GM21825 (cell line): ENCODE measurements around the gene KAZN.

Source experiments
- ATAC-seq: cut with Tn5 transposase; IDR thresholded peaks from one replicate; pipeline ENCODE4 v1.9.1; 2021; ENCODE audit warnings: mild to moderate bottlenecking, moderate library complexity; ENCODE audit not compliant: unreplicated experiment

The KAZN gene

DNA sequence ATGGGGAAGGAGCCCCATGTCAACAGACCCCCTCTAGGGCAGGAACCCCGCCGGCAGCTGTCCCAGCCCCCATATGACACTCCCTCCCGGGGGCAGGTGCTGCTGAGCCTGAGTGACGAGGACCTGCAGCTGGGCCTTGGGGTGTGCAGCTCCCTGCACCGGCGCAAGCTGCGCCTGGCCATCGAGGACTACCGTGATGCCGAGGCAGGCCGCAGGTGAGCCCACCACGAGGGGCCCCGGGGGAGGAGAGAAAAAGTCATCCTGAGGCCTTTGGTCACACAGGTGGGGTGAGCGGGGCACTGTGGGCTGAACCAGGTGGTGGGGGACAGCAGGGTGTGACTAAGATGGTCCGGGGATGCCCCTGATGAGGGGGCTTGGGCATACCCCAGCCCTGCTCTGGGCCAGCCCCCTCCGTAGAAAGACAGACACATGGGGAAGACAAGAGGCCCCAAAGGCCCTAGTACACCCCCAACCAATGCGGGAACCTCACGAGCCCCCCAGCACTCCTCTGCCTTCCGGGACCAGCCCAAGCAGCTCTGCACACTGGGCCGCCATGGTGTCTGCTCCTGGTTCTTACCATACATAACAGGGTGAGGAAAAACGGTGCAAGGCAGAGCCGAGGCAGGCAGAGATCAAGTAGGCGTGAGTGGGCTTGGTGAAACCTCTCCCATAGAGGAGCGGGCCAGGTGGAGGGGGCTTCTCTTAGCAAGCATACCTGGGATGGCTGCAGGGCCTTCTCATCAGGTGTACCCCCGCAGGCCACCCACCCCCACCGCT is 496.4 kb downstream of the KAZN start:
- ATAC-seq = no peak

GRCh38 chr1:15095496-15095875 is 497.0 kb downstream of the KAZN start:
- ATAC-seq = no peak

DNA sequence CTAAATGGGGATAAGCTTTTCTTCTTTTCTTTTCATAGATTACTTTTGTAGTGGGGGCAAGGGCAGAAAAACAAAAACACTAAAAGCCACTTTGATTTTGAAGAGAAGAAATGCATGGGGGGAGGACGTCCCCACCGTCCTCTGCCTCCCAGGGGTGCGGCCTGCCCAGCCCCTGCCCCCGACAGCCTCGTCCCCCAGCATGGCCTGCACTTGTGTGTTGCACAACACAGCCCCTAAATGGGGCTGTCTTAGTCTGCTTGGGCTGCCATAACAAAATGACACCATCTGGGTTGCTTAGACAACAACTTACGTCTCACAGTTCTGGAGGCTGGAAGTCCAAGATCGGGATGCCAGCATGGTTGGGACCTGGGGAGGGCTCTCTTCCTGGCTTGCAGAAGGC is 497.8 kb downstream of the KAZN start:
- no peak for ATAC-seq

GRCh38 chr1:15098176-15099125 is 500.0 kb downstream of the KAZN start:
- ATAC-seq = no peak

DNA sequence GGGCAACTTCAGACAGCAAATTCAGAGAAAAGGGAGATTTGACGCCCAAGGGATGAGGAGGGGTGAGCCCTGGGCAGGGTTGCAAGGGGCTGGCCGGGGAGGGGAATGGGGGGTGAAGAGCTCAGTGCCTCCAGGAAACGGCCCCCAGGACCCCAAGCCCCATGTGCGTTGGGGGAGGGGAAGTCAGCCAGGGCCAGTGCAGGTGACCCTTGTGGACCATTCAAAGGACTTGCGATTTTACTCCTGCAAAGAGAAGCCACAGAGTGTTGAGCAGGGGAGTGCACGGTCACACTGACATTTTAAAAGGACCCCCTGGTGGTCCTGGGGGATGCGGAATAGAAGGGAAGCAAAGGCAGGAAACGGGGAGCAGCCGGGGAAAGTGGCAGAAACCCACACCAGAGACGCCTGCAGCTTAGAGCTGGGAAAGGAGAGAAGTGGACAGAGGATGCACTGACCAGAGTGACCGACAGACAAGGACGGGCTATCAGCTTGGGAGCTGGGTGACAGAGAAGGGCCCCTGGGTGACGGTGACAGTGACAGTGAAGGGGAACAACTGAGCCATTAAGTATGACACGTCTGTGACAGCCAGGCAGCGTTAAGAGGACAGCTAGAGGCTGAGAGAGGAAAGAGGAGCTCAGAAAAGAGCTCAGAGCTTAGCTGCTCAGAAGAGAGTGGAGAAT is 501.1 kb downstream of the KAZN start:
- ATAC-seq = no peak

GRCh38 chr1:15100121-15100879 is 501.8 kb downstream of the KAZN start:
- ATAC-seq = no peak

- no peak for ATAC-seq
These were observed 502.6 kb downstream of the KAZN start for GRCh38 chr1:15100880-15101760.

- ATAC-seq = no peak
These were observed 503.3 kb downstream of the KAZN start for GRCh38 chr1:15101801-15102200.

GRCh38 chr1:15102646-15103045 is 504.2 kb downstream of the KAZN start:
- no peak for ATAC-seq

DNA sequence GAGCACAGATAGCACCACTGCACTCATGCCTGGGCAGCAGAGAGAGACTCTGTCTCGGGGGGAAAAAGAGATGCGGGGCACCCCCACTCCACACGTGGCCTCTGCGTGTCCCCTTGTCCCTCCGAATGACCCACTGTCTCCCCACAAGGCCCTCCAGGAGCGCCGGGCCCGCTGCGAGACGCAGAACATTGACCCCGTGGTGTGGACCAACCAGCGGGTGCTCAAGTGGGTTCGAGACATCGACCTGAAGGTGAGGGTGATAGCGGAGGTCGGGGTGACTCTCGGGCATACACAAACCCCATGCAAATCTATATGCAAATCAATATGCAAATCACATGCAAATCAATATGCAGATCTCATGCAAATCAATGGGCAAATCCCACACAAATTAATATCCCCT is 504.7 kb downstream of the KAZN start:
- no peak for ATAC-seq

DNA sequence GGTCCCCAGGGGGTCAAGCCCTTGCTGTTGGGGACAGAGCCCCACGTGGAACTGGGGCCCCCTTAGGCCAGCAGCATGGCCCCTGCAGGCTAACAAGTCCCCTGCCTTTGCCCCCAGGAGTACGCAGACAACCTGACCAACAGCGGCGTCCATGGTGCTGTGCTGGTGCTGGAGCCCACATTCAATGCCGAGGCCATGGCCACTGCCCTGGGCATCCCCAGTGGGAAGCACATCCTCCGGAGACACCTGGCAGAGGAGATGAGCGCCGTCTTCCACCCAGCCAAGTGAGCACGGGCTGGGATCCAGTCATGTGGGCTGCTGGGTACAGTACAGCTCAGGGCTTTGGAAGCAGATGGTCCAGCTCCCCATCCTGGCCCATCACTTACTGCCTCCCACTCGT is 505.4 kb downstream of the KAZN start:
- ATAC-seq = no peak

GRCh38 chr1:15104768-15105167 is 506.3 kb downstream of the KAZN start:
- no peak for ATAC-seq

GRCh38 chr1:15106608-15107007 is 508.1 kb downstream of the KAZN start:
- no peak for ATAC-seq

- no peak for ATAC-seq
These were observed 508.7 kb downstream of the KAZN start for GRCh38 chr1:15107058-15107687.

- no peak for ATAC-seq
These were observed 509.4 kb downstream of the KAZN start for GRCh38 chr1:15107911-15108310.

DNA sequence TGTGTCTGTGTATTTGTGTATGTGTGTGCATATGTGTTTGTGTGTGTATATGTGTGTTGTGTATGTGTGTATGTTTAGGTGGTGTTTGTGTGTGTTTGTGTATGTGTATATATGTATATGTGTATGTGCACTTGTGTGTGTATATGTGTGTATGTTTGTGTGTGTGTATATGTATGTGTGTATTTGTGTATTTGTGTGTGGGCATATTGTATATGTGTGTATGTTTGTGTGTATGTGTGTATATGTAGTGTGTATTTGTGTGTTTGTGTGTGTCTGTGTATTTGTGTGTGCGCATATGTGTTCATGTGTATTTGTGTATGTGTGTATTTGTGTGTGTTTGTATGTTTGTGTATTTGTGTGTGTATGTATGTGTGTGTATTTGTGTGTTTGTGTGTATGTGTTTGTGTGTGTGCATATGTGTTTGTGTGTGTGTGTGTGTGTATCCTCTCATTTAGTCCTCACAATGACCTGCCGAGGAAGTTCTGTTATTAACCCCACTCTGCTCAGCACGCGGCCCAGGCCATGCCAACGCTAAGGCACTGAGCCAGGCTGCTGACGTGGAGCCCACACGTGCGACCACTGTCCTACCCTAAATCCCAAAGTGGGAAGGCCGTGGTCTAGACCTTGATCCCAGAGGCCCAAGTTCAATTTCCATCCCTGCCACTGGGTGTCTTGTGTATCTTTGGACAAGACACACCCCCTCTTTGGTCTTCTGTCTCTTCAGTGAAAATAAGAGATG is 511.8 kb downstream of the KAZN start:
- no peak for ATAC-seq

DNA sequence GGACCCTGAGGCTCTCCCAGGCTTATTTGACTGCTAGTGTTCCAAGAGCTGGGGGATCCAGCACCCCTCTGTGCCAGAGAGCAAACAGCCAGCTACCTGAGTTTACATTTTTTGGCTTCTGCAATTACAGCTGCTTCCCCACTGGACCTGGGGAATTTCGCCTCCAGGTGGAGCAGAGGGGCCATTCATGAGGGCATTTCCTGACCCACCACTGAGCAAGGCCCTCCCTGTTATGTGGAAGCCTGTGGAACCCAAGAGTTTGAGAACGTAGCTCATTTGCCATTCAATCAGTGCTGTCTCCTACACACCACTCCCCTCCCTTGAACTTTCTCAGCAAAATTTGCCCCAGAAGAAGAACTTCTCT is 512.4 kb downstream of the KAZN start:
- ATAC-seq = no peak

- no peak for ATAC-seq
These were observed 514.7 kb downstream of the KAZN start for GRCh38 chr1:15113146-15113545.

DNA sequence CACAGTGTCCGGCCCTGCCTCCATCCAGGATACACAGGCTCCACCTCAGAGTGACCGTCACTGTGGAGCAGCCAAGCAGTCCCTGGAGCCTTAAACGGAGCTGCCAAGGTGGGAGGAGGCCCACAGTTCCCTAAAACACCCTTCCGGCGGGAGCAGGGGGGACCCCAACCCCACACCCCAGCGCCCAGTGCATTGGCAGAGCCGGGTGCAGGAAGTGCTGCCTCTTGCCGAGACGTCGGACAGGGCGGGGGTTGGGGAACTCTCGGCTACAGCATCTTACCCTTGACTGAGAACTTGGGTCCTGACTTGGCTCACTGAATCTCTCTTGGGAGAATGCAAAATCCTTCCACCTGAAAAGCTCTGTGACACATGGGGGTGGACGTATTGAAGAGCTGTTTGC is 516.4 kb downstream of the KAZN start:
- ATAC-seq = no peak
